Large intestine (tissue), 3 donors: ENCODE results near the gene ERC2. TPM values are rescaled to one million over a fixed set of nuclear protein-coding genes. Genes with fewer than 3 reads are reported as not detected.
"Not testable (repeated sequence)": the region's sequence is repeated elsewhere in the genome, so short reads cannot be mapped to it uniquely, and the experiment has no call there.

Experiments
- DNase-seq, 2 donors: peaks; one replicate each; pipeline versions ENCODE4 v3.0.0 to v3.0.0-alpha.2; 2013
- H3K27ac ChIP-seq: one replicate; pipeline ENCODE4 v1.5.1; 2013; ENCODE audit warnings: low read length
- H3K27me3 ChIP-seq: 2 replicates; pipeline ENCODE4 v1.6.1; 2013; ENCODE audit warnings: low read length; ENCODE audit not compliant: control insufficient read depth, insufficient read depth
- H3K36me3 ChIP-seq: 2 replicates; pipeline ENCODE4 v1.6.1; 2013; ENCODE audit warnings: low read length; ENCODE audit not compliant: control insufficient read depth, insufficient read depth
- H3K4me1 ChIP-seq: one replicate; pipeline ENCODE4 v1.6.1; 2013; ENCODE audit warnings: low read length; ENCODE audit not compliant: control insufficient read depth, insufficient read depth
- H3K4me3 ChIP-seq: one replicate; pipeline ENCODE4 v1.5.1; 2013; ENCODE audit warnings: low read length
- H3K9me3 ChIP-seq: one replicate; pipeline ENCODE4 v1.6.1; 2013; ENCODE audit warnings: mild to moderate bottlenecking, low read depth, low read length, moderate library complexity; ENCODE audit not compliant: control insufficient read depth
- WGBS: methylation state at CpG from one replicate; pipeline ENCODE4 v1.1.5; 2013; ENCODE audit warnings: low lambda C conversion rate; ENCODE audit not compliant: insufficient coverage; 5-methylcytosine and 5-hydroxymethylcytosine counted together
- polyA plus RNA-seq: library from polyadenylated mRNA; unstranded; fragments of 120-200 nt; gene quantifications from one replicate; pipeline ENCODE4 v1.2.1, GENCODE V29; 2013

Gene ERC2
- polyA plus RNA-seq, 1 donor: 2.4 TPM

GRCh38 chr3:55515550-55516246, 952.6 kb downstream of the ERC2 start:
- 60% methylated on average over 1 of the region's 14 CpGs for WGBS
- peaks cover 5% of the 10 kb centered on the region for H3K27me3 ChIP-seq

GRCh38 chr3:55514962-55515361, 953.3 kb downstream of the ERC2 start:
- H3K9me3 ChIP-seq: no peaks in the 10 kb centered on the region
- H3K4me1 ChIP-seq: peaks cover 3% of the 10 kb centered on the region
- no peak for DNase-seq
- H3K36me3 ChIP-seq: no peaks in the 10 kb centered on the region
- H3K27me3 ChIP-seq: peaks cover 5% of the 10 kb centered on the region
- no peak overlapping the region for H3K27ac ChIP-seq
- no peak overlapping the region for H3K4me3 ChIP-seq
- no CpG with 5 or more reads among the region's 3 CpGs for WGBS

More at GRCh38 chr3:55515550-55516246, 952.6 kb downstream of the ERC2 start:
- no peak overlapping the region for H3K27ac ChIP-seq
- no peaks in the 10 kb centered on the region for H3K36me3 ChIP-seq
- H3K9me3 ChIP-seq: no peaks in the 10 kb centered on the region
- peaks cover 3% of the 10 kb centered on the region for H3K4me1 ChIP-seq
- H3K4me3 ChIP-seq: no peak overlapping the region
- no peak for DNase-seq

- 62% methylated on average over 3 of the region's 11 CpGs for WGBS
- Histone ChIP-seq H3K4me1 (peaks cover 3% of the 10 kb centered on the region), H3K4me3 (no peak overlapping the region), H3K27ac (peak overlapping the region; percentile 28), H3K9me3 (no peaks in the 10 kb centered on the region), H3K27me3 (peaks cover 5% of the 10 kb centered on the region), H3K36me3 (no peaks in the 10 kb centered on the region)
- peak; percentile 38 to 46 for DNase-seq
These were observed 955.5 kb downstream of the ERC2 start for GRCh38 chr3:55512571-55513343.

- no CpG with 5 or more reads among the region's 7 CpGs for WGBS
- no peaks in the 10 kb centered on the region for H3K9me3 ChIP-seq
- peaks cover 5% of the 10 kb centered on the region for H3K27me3 ChIP-seq
- no peak for DNase-seq
- H3K4me1 ChIP-seq: peaks cover 3% of the 10 kb centered on the region
- no peak overlapping the region for H3K4me3 ChIP-seq
- H3K36me3 ChIP-seq: no peaks in the 10 kb centered on the region
- no peak overlapping the region for H3K27ac ChIP-seq
These were observed 956.2 kb downstream of the ERC2 start for GRCh38 chr3:55511895-55512570.

GRCh38 chr3:55508335-55508734, 959.9 kb downstream of the ERC2 start:
- no peak for DNase-seq
- Histone ChIP-seq H3K4me3 (no peak overlapping the region), H3K36me3 (no peaks in the 10 kb centered on the region), H3K4me1 (no peaks in the 10 kb centered on the region), H3K27ac (no peak overlapping the region), H3K9me3 (no peaks in the 10 kb centered on the region), H3K27me3 (no peaks in the 10 kb centered on the region)
- WGBS: 100% methylated on average over 1 of the region's 8 CpGs

GRCh38 chr3:55507808-55508207, 960.5 kb downstream of the ERC2 start:
- H3K27me3 ChIP-seq: no peaks in the 10 kb centered on the region
- no CpG with 5 or more reads among the region's 1 CpG for WGBS
- H3K4me1 ChIP-seq: no peaks in the 10 kb centered on the region
- no peaks in the 10 kb centered on the region for H3K9me3 ChIP-seq
- H3K27ac ChIP-seq: no peak overlapping the region
- H3K36me3 ChIP-seq: no peaks in the 10 kb centered on the region
- no peak for DNase-seq
- no peak overlapping the region for H3K4me3 ChIP-seq

- no peak overlapping the region for H3K27ac ChIP-seq
- no CpG with 5 or more reads among the region's 4 CpGs for WGBS
These were observed 962.5 kb downstream of the ERC2 start for GRCh38 chr3:55505776-55506175.

GRCh38 chr3:55505102-55505501, 963.2 kb downstream of the ERC2 start:
- not testable (repeated sequence) for H3K27me3 ChIP-seq, H3K4me3 ChIP-seq, H3K36me3 ChIP-seq, H3K9me3 ChIP-seq, H3K27ac ChIP-seq, H3K4me1 ChIP-seq
- WGBS: no CpG with 5 or more reads among the region's 6 CpGs
- peak in 1 of 2 donors; percentile 37 for DNase-seq

More at GRCh38 chr3:55505776-55506175, 962.5 kb downstream of the ERC2 start:
- Histone ChIP-seq H3K4me1 (no peaks in the 10 kb centered on the region), H3K9me3 (no peaks in the 10 kb centered on the region), H3K27me3 (no peaks in the 10 kb centered on the region), H3K4me3 (no peak overlapping the region), H3K36me3 (no peaks in the 10 kb centered on the region)
- DNase-seq: no peak

- H3K4me1 ChIP-seq: no peaks in the 10 kb centered on the region
- no CpG with 5 or more reads among the region's 3 CpGs for WGBS
- H3K36me3 ChIP-seq: no peaks in the 10 kb centered on the region
- no peaks in the 10 kb centered on the region for H3K27me3 ChIP-seq
- no peak for DNase-seq
- H3K4me3 ChIP-seq: no peak overlapping the region
- H3K9me3 ChIP-seq: no peaks in the 10 kb centered on the region
- H3K27ac ChIP-seq: no peak overlapping the region
These were observed 966.4 kb downstream of the ERC2 start for GRCh38 chr3:55501905-55502304.

- no peak for DNase-seq
- no peaks in the 10 kb centered on the region for H3K36me3 ChIP-seq
- H3K27ac ChIP-seq: no peak overlapping the region
- no peaks in the 10 kb centered on the region for H3K27me3 ChIP-seq
- no peaks in the 10 kb centered on the region for H3K9me3 ChIP-seq
- H3K4me3 ChIP-seq: no peak overlapping the region
- no CpG with 5 or more reads among the region's 5 CpGs for WGBS
- H3K4me1 ChIP-seq: no peaks in the 10 kb centered on the region
These were observed 967.5 kb downstream of the ERC2 start for GRCh38 chr3:55500555-55501330.
